RPMI7951 (cell line): ENCODE results near the gene DRAXIN. TPM values are rescaled to one million over a fixed set of nuclear protein-coding genes. Genes with fewer than 3 reads are reported as not detected.

ENCODE experiments used
- DNase-seq: peaks from one replicate; pipeline ENCODE4 v3.0.0-alpha.2; 2012; ENCODE audit warnings: low read depth
- total RNA-seq: library from RNA; depleted of rRNA; stranded (reverse); fragments of >200 nt; shearing (Covaris generic); gene quantifications from 2 replicates; pipeline ENCODE4 v1.2.3, GENCODE V29; 2014; rRNA removed

DRAXIN gene
- total RNA-seq, 1 experiment from 2014 or later, result under 0.01 TPM

DNA sequence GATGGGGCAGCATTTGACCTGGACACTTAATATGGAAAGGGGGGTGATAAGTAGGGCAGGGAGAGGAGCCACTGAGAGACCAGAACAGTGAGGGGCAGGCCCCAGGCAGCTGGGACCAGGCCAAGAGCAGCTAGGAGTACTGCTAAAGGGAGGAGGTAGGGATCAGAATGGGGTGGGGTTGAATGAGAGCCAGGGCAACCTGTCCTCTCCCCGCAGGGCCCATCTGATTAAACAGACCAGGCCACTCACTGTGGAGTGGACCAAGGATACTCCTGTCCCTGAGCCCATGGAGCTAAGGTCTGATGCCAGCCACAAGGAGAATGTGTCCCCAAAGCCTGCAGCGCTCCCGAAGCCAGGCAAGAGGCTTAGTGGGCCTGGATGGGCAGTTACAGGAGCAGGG lies 72.6 kb downstream of the DRAXIN start:
- no peak for DNase-seq

- DNase-seq, result no peak
Observed at GRCh38 chr1:11764519-11764918, 73.0 kb downstream of the DRAXIN start.

GRCh38 chr1:11765661-11766428 lies 74.3 kb downstream of the DRAXIN start:
- no peak for DNase-seq

DNA sequence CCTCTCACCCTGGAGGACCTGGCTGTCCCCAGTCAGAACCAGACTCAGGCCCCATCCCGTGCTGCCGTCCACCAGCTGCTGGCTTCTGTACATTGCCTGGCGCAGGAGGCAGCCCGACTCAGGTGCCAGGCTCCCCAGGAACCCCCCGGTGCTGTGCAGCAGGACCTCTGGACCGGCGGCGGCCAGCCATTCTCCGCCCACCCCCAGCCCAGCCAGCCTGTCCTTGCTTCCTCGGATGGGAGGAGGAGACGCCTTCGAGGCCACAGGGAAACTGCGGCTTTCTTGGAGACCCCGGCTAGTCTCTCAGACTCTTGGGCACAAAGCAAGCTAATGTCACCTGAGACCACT lies 74.9 kb downstream of the DRAXIN start:
- DNase-seq, result no peak

GRCh38 chr1:11767922-11768704 lies 76.6 kb downstream of the DRAXIN start:
- peak; percentile 59 for DNase-seq

DNA sequence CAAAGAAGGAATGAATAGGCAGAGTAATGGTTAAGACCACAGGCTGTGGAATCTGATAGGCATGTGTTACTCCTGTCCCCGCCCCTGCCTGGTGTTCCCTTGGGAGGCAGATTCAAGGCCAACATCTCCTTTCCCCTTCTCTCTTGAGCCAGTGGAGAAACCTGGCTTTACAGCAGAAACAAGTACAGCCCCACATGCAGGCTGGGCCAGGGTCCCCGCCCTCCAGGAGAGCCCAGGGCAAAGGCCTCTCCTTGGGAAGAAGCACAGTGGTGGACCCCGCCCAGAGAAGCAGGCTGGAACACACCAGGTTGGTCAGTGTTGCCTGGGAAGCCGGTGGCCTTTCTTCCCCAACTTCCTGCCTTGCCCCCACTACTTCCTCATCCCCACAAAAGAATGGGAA lies 77.3 kb downstream of the DRAXIN start:
- no peak for DNase-seq

GRCh38 chr1:11769274-11769673 lies 77.8 kb downstream of the DRAXIN start:
- DNase-seq, result no peak

DNA sequence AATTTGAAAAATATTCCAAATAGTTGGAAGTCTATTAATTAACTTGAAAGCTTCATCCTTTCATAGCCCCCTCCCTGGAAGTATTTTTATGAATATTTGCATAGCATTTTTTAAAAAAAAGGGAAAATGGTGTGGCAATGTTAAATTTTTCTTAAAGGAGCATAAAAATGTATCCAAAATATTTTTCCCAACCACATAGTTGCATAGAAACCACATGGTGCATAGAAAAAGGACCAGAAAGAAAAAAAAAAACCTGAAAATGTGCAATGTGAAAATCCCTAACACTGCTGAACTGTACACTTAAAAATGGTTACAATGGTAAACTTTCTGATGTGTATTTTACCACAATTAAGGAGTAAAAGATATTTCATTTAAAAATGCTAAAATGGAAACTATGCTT lies 78.5 kb downstream of the DRAXIN start:
- DNase-seq, result no peak

- DNase-seq, result no peak
Observed at GRCh38 chr1:11771481-11772043, 80.1 kb downstream of the DRAXIN start.

- DNase-seq, result peak; percentile 14
Observed at GRCh38 chr1:11772458-11772857, 80.9 kb downstream of the DRAXIN start.

GRCh38 chr1:11774753-11775152 lies 83.2 kb downstream of the DRAXIN start:
- DNase-seq, result no peak

Other genes with a start within 250 kb of the DRAXIN start
- gene DISP3, start 212.6 kb upstream of the DRAXIN start, total RNA-seq, result not detected in 2 replicates
- gene FBXO2, start 37.3 kb upstream of the DRAXIN start, total RNA-seq, result 0.10 and 0.36 TPM in 2 replicates
- gene FBXO44, start 36.8 kb upstream of the DRAXIN start, total RNA-seq, result 4.7 and 6.7 TPM in 2 replicates
- 2.3 and 2.9 TPM in 2 replicates for gene FBXO6, start 27.5 kb upstream of the DRAXIN start, total RNA-seq
- 143 and 155 TPM in 2 replicates for gene MAD2L2, start 10.6 kb upstream of the DRAXIN start, total RNA-seq
- gene AGTRAP, start 44.4 kb downstream of the DRAXIN start, total RNA-seq, result 53.5 and 94.5 TPM in 2 replicates
- gene C1orf167, start 70.5 kb downstream of the DRAXIN start, total RNA-seq, result not detected in 2 replicates
- gene MTHFR, start 114.3 kb downstream of the DRAXIN start, total RNA-seq, result 3.2 and 3.4 TPM in 2 replicates
- gene CLCN6, start 114.5 kb downstream of the DRAXIN start, total RNA-seq, result 5.5 and 6.2 TPM in 2 replicates
- not detected in 2 replicates for gene NPPA, start 156.1 kb downstream of the DRAXIN start, total RNA-seq
- not detected in 2 replicates for gene NPPB, start 167.2 kb downstream of the DRAXIN start, total RNA-seq
- gene KIAA2013, start 234.7 kb downstream of the DRAXIN start, total RNA-seq, result 53.2 and 58.2 TPM in 2 replicates
- gene PLOD1, start 243.0 kb downstream of the DRAXIN start, total RNA-seq, result 395 and 413 TPM in 2 replicates